ENCODE results near the gene GRAP. TPM values are rescaled to one million over a fixed set of nuclear protein-coding genes. Genes with fewer than 3 reads are reported as not detected.
A peak's percentile ranks its signal among the peaks of the same experiment; 100 is the strongest.

Gene GRAP
- total RNA-seq, 1 donor from 2014 or later = 1.7 TPM

- no peak for TF ChIP-seq CTCF (IDR thresholded peaks at IDR 0.05; ENCODE audit: borderline replicate concordance)
- Histone ChIP-seq H3K27ac (replicated peaks) (no peak overlapping the region), H3K36me3 (no peaks in the 10 kb centered on the region), H3K9me3 (replicated peaks) (no peaks in the 10 kb centered on the region), H3K27me3 (ENCODE audit: low read depth) (no peaks in the 10 kb centered on the region), H3K4me3 (no peak overlapping the region), H3K4me1 (peaks cover 13% of the 10 kb centered on the region)
- no peak for DNase-seq
- intact Hi-C loops (cut with micrococcal nuclease) = no loop called here
Measured at GRCh38 chr17:18987230-18987610, 59.5 kb downstream of the GRAP start.

DNA sequence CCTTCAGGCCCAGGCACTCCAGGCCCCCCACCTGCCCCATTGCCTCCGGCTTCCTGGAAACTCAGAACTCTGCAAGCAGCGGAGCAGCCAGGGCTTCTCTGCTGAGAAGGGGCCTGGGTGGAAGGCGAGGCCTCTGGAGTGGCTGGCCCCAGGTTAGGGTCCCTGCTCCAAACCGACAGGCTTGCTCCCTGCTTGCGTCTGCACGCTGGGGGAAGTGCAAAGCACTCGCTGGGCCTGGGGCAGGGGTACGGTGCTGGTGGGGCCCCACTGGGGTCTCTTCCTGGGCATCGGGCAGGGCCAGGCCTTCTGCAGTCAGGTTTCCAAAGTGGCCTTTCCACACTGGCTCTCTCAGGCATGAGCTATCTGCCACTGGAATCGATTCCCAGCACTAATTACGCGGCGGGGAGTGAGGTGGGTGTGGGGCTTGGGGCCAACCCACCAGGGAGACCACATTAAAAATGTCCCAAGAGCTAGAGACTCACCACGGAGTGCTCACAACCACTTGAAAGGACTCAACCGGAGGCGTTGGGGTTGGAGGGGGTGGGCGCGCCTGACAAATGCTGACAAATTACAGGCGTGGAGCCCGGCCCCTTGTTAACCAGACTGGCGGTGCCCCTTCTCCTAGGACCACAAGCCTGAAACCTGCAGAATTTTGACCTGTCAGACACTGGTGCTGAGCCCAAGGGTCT, 60.1 kb downstream of the GRAP start:
- DNase-seq = no peak
- intact Hi-C loops (cut with micrococcal nuclease) = no loop called here
- no peaks in the 10 kb centered on the region for H3K36me3 ChIP-seq
- H3K4me1 ChIP-seq = peaks cover 13% of the 10 kb centered on the region
- no peak overlapping the region for H3K4me3 ChIP-seq
- no peak overlapping the region for H3K27ac ChIP-seq (replicated peaks)
- no peaks in the 10 kb centered on the region for H3K27me3 ChIP-seq (ENCODE audit: low read depth)
- H3K9me3 ChIP-seq (replicated peaks) = no peaks in the 10 kb centered on the region
- no peak for TF ChIP-seq CTCF (IDR thresholded peaks at IDR 0.05; ENCODE audit: borderline replicate concordance)

- peaks cover 13% of the 10 kb centered on the region for H3K4me1 ChIP-seq
Measured at GRCh38 chr17:18985475-18985874, 61.3 kb downstream of the GRAP start.

DNA sequence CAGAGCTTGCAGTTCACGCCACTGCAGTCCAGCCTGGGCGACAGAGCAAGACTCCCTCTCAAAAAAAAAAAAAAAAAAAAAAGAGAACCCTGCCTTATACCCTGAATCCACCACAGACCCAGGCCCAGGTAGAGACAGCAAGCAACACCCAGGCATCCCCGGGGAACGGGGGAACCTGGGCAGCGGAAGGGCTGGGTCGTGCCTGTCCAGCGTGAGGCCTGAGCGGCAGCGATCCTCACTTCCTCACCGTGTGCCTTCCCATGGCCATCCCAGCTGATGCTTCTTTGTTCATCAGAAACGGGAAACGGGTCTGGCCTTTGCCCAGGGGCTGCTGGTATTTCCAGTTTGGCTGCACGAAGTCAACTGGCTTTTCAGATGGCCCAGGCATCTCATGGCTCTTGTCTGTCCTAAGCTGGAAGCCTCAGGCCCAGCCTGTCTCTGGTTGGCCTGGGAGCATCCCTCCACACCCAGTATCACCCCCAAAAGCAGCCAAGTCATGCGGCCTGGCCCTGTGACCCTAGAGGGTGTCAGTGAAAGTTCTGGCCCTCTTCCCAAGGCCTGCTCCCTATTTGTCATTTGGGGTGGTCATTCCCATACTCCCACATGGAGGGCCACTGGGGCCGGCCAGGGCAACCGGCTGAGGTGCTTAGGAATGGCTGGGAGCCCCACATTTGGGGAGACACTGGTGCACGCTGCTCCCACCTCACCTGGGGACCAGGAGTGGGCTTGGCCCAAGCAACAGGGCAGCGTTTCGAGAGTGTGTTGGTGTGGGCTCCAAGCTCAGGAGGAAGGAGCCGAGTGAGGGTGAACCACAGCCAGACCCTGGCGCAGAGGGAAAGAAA, 62.3 kb downstream of the GRAP start:
- TF ChIP-seq CTCF (IDR thresholded peaks at IDR 0.05; ENCODE audit: borderline replicate concordance) = no peak
- no peak for DNase-seq

More at GRCh38 chr17:18985475-18985874, 61.3 kb downstream of the GRAP start:
- Histone ChIP-seq H3K27me3 (ENCODE audit: low read depth) (no peaks in the 10 kb centered on the region), H3K9me3 (replicated peaks) (no peaks in the 10 kb centered on the region), H3K4me3 (no peak overlapping the region), H3K36me3 (no peaks in the 10 kb centered on the region), H3K27ac (replicated peaks) (peak overlapping the region; percentile 33)
- no peak for DNase-seq
- TF ChIP-seq CTCF (IDR thresholded peaks at IDR 0.05; ENCODE audit: borderline replicate concordance) = no peak
- intact Hi-C loops (cut with micrococcal nuclease) = no loop called here

DNA sequence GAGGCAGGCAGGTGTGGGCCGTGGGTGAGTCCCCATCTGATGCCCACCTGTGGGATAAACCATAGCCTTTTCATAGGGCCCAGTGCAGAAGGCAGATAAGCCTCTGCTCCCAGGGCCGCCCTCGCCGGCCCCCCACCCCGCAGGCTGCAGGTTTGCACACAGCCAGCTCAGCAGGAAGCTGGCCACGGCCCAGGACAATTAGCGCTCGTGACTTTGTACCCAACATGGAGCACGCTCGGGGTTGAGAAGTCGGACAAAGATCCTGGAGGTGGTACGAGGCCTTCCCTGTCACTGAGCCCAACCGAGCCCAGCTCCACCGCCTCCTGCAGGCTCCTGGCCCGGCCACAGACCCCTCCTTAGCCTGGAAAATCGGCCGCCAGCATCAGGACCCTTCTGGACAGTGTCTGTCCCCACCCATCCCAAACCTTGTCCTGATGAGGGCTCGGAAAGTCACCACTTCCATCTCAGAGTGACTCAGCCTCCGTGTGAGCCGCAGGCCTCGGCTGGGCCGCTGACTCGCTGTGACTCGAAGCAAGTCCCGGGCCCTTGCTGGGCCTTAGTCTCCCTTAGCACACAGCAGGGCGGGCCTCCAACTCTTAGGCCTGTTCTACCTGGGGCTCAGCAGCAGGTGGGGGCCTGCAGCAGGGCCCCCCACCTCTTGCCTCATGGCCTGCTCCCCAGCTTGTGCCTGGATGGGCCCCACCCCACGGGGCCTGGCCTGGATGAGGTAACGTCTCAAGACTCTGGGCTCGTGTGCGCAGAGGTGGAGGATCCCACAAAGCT, 64.9 kb downstream of the GRAP start:
- H3K36me3 ChIP-seq = no peaks in the 10 kb centered on the region
- DNase-seq = no peak
- no peaks in the 10 kb centered on the region for H3K4me1 ChIP-seq
- no peak overlapping the region for H3K27ac ChIP-seq (replicated peaks)
- TF ChIP-seq CTCF (IDR thresholded peaks at IDR 0.05; ENCODE audit: borderline replicate concordance) = no peak
- H3K9me3 ChIP-seq (replicated peaks) = no peaks in the 10 kb centered on the region
- no peak overlapping the region for H3K4me3 ChIP-seq
- H3K27me3 ChIP-seq (ENCODE audit: low read depth) = no peaks in the 10 kb centered on the region
- intact Hi-C loops (cut with micrococcal nuclease) = no loop called here

More for the DNA sequence above, 62.3 kb downstream of the GRAP start:
- H3K36me3 ChIP-seq = no peaks in the 10 kb centered on the region
- H3K27me3 ChIP-seq (ENCODE audit: low read depth) = no peaks in the 10 kb centered on the region
- no peak overlapping the region for H3K4me3 ChIP-seq
- intact Hi-C loops (cut with micrococcal nuclease) = no loop called here
- H3K4me1 ChIP-seq = peaks cover 13% of the 10 kb centered on the region
- H3K9me3 ChIP-seq (replicated peaks) = no peaks in the 10 kb centered on the region
- no peak overlapping the region for H3K27ac ChIP-seq (replicated peaks)
